HG02981 (cell line): Measurements from ENCODE around the gene GNAS.
"Not testable (repeated sequence)": the region's sequence is repeated elsewhere in the genome, so short reads cannot be mapped to it uniquely, and the experiment has no call there.

Experiments used
- ATAC-seq: cut with Tn5 transposase; IDR thresholded peaks from one replicate; pipeline ENCODE4 v1.9.1; 2021; ENCODE audit warnings: mild to moderate bottlenecking, moderate library complexity; ENCODE audit not compliant: unreplicated experiment

GNAS gene

GRCh38 chr20:58852543-58853271 lies at the start of gene GNAS:
Gene GNAS (plus strand): TSS chr20:58852716.
- ATAC-seq: no peak

GRCh38 chr20:58803533-58803932 lies 49.0 kb upstream of the GNAS start:
- no peak for ATAC-seq

GRCh38 chr20:58807801-58808200 lies 44.7 kb upstream of the GNAS start:
- no peak for ATAC-seq

GRCh38 chr20:58808271-58809046 lies 44.1 kb upstream of the GNAS start:
- ATAC-seq: no peak

- ATAC-seq: no peak
Measured at GRCh38 chr20:58810116-58810878, 42.2 kb upstream of the GNAS start.

GRCh38 chr20:58810879-58811250 lies 41.7 kb upstream of the GNAS start:
- no peak for ATAC-seq

GRCh38 chr20:58811334-58811733 lies 41.2 kb upstream of the GNAS start:
- no peak for ATAC-seq

- no peak for ATAC-seq
Measured at GRCh38 chr20:58813369-58813768, 39.1 kb upstream of the GNAS start.

- ATAC-seq: no peak
Measured at GRCh38 chr20:58815448-58815847, 37.1 kb upstream of the GNAS start.

GRCh38 chr20:58816051-58816450 lies 36.5 kb upstream of the GNAS start:
- ATAC-seq: no peak

GRCh38 chr20:58816957-58817651 lies 35.4 kb upstream of the GNAS start:
- no peak for ATAC-seq

GRCh38 chr20:58817748-58818147 lies 34.8 kb upstream of the GNAS start:
- ATAC-seq: no peak

GRCh38 chr20:58818586-58819285 lies 33.8 kb upstream of the GNAS start:
- no peak for ATAC-seq

GRCh38 chr20:58819921-58820320 lies 32.6 kb upstream of the GNAS start:
- ATAC-seq: no peak

- ATAC-seq: not testable (repeated sequence)
Measured at GRCh38 chr20:58820515-58820914, 32.0 kb upstream of the GNAS start.

GRCh38 chr20:58822149-58822548 lies 30.4 kb upstream of the GNAS start:
- no peak for ATAC-seq

- ATAC-seq: no peak
Measured at GRCh38 chr20:58822748-58823730, 29.5 kb upstream of the GNAS start.

GRCh38 chr20:58824843-58825242 lies 27.7 kb upstream of the GNAS start:
- ATAC-seq: no peak

GRCh38 chr20:58825450-58825849 lies 27.1 kb upstream of the GNAS start:
- no peak for ATAC-seq
